K562 (cell line): ENCODE measurements around the gene SYVN1.

Experiments
- ARNT ChIP-seq, 2 experiments: fragments of 450-650 bp; IDR thresholded peaks; 2 replicates each; pipeline ENCODE4 v1.6.1; 2016; ENCODE audit warnings: mild to moderate bottlenecking in 1 of 2
- ZKSCAN3 ChIP-seq: fragments of 250-450 bp; sonication (Bioruptor Pico); IDR thresholded peaks from 2 replicates; pipeline ENCODE4 v1.4.0; 2020

GRCh38 chr11:65182258-65183170 lies 48.2 kb upstream of the SYVN1 start:
- no peak for TF ChIP-seq ZKSCAN3
- TF ChIP-seq ARNT (IDR thresholded peaks at IDR 0.05), result no peak
